HG03025 (cell line): ENCODE results near the gene FGFR4.
A peak's percentile ranks its signal among the peaks of the same experiment; 100 is the strongest.

Source experiments
- ATAC-seq: cut with Tn5 transposase; IDR thresholded peaks from one replicate; pipeline ENCODE4 v1.9.1; 2021; ENCODE audit warnings: mild to moderate bottlenecking, moderate library complexity; ENCODE audit not compliant: unreplicated experiment, low FRiP score

Gene FGFR4

DNA sequence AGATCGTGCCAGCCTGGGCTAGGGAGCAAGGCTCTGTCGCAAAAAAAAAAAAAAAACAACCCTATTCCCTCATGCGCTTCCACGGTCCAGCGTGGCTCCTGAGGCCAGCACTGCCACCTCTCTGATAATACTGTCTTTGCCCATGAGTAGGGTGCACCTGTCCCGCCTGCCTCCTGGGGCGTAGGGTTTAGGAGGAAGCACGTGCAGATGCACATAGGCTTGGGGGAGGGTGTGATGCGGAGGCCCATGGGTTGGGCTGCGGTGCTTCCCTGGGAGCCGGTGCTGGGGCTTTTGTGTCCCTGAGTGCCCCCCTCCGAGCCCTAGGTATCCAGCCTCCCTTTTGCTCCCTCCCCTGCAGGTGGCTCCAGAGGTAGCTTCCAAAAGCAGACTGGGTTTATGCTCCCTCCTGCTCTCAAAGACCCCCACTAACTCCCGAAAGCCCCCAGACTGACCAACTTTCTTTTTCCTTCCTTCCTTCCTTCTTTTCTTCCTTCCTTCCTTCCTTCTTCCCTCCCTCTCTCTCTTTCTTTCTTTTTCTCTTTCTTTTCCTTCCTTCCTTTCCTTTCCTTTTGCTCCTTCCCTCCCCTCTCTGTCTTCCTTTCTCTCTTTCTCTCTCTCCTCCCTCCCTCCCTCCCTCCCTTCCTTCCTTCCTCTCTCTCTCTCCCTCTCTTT, 12.8 kb downstream of the FGFR4 start:
- ATAC-seq: no peak

DNA sequence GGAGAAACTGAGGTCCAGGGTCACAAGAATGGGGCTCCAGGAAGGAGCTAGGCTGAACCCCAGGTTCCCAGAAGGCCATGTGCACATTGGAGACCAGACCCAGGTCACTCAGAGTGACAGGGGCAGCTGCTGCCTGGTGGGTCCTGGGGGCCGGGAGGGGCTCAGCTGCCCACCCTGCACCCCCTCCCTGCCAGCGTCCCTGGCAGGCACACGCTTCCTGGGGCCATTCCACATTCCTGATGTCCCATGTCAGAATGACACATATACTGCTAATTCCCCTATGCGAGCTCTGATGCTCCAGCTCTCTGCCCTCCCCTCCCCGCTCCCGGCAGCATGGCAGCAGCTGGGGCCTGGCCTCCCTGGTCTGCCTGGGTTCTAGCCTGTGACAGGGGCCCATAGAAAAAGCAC, 14.0 kb downstream of the FGFR4 start:
- ATAC-seq: no peak

DNA sequence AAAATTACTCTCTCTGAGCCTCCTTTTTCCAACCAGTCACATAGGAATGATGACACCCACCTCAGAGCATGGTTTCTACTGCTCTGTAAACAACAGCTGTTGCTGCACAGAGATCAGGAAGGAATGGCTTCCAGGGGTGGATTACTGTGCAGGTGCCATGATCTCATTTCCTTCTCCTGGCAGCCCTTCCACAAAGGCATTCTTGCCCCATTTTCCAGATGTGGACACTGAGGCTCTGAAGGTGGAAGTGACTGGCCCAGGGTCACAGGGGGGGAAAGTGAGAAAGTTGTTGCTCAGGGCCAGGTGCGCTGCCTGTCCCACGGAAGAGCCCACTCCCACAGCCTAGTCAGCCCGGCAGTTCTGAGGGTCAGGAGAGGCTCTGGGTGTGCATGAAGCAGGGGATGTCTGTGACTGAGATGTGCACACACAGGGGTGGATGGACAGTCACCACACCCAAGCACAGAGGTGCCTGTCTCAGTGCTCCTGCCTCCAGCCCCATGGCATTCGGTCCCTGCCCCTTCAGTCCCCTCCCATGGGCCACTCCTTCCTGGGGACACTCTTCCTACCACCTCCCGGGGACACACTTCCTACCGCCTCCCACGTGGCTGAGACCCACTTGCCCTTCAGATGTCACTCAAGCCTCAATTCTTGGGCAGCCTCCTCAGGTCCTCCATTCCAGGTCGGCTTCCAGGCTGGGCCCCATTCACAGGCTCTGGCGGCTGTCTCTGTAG, 17.0 kb downstream of the FGFR4 start:
- no peak for ATAC-seq

DNA sequence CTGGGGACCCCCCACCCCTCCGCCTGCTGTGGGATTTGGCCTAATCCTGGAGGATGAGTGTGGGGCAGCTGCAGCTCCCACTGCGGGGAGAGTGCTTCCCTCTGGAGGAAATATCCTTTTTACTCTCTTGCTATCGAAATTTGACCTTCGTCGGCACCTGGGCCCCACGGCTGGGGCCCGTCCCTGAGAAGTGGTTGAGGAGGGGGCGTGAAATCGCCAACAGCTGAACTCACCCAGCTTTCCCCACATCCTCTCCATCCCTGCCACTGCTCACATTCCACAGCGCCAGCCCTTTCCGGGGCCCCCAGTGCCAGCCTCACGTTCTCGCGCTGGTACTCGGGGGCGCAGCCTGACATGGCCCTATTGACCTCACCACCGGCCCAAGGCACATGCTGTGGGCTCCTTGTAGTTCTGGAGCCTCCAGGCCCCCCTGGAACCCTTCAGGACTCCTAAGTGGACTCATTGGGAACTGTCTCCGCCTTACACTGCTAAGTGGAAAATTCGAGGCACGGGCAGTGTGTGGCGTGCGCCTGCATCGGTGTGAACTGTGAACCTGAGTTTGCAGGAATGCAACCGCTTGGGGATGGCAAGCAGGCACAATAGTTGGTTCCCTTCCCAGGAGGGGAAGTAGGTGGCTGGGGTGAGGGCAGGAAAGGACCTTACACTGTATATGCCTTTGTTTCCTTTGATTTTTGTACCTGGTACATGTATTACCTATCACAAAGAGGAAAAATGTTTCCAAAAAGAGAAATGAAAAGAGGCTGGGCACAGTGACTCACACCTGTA, 19.2 kb downstream of the FGFR4 start:
- no peak for ATAC-seq

DNA sequence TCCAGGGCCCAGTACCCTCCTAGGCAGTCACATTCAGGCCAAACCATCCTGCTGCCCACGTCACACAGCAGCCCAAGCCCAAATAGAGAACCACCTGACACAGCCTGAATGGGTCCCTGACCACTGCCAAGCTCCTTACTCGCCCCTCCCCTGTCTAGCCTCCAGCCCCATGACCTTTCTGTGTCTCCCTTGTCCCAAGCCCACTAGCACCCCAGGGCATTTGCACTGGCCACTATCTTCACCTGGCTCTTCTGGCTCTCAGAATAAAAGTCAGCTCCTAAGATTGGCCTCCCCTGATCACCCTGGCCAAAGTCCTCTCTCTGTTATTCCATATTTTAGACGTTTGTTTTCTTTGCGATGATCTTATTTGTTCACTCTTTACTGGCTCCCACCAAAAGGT, 20.4 kb downstream of the FGFR4 start:
- no peak for ATAC-seq

- ATAC-seq: no peak
These were observed 23.1 kb downstream of the FGFR4 start for GRCh38 chr5:177109810-177110209.

- peak; percentile 51 for ATAC-seq
These were observed 25.1 kb downstream of the FGFR4 start for GRCh38 chr5:177111720-177112394.

DNA sequence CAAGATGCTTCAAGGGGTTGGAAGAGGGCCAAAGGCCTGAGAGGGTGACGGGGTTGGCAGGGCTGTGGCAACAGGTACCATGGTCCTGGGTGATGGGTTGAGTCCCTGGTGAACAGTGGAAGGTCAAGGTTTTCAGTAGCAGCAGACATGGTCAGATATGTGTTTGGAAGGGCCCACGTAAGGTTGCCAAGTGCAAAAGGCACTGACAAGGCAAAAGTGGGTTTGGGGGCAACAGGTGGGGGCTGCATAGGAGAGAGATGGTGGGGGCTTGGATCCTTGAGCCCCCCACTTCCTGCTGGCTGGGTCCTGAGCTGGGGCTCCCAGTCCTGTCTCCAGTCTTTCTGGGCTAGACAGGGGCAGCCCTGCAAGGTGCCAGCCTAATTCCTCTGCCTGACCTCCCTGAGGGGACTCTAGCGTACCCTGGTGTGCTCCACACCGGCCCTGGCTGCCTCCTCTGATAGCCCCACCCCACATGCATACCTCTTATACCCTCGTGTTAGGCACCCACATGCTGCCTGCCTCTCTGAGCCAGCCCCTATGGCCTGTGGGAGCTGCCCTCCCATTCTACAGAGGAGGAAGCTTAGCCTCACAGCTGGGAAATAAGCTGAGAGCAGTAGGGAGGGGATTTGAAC, 26.0 kb downstream of the FGFR4 start:
- ATAC-seq: no peak

- ATAC-seq: no peak
These were observed 27.1 kb downstream of the FGFR4 start for GRCh38 chr5:177113566-177114424.

- no peak for ATAC-seq
These were observed 30.1 kb downstream of the FGFR4 start for GRCh38 chr5:177116631-177117373.

GRCh38 chr5:177117441-177118045, 30.8 kb downstream of the FGFR4 start:
- ATAC-seq: no peak

DNA sequence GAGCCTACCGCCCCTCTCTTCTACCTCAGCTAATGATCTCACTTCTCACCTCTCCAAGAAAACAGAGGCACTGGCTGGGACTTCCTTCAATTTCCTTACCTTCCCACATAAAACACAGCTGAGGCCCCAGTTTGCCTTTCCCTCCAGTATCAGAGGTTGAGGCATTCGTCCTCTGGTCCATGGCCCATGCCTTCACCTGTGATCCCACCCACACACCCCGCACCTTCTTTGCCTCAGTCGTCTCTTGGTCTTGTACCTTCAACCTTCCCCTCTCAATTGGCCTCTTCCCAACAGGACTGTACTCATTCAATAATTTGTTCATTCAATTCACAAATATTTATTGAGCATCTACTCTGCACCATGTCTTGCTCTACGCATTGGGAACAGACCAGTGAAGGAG, 35.9 kb downstream of the FGFR4 start:
- ATAC-seq: no peak

GRCh38 chr5:177123789-177124485, 37.2 kb downstream of the FGFR4 start:
- no peak for ATAC-seq

GRCh38 chr5:177124486-177124991, 37.8 kb downstream of the FGFR4 start:
- no peak for ATAC-seq

DNA sequence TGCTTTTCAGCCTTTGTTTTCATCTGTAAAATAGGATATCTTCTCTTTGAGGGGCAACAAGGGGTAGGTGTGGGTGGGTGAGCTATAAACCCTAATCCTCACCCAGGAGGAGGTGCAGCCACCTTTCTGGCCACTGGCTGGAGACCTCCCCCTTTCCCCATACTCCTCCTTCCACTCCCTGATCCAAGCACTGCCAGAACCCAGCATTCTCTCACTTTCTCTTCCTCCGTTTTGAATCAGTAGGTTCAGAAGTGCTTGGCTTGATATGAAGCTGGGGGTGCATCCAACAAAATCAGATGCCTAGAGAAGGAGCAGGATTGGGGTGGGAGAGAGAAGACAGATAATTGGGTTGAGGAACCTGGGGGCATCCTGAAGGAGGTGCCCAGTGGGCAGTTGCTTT, 40.1 kb downstream of the FGFR4 start:
- no peak for ATAC-seq

DNA sequence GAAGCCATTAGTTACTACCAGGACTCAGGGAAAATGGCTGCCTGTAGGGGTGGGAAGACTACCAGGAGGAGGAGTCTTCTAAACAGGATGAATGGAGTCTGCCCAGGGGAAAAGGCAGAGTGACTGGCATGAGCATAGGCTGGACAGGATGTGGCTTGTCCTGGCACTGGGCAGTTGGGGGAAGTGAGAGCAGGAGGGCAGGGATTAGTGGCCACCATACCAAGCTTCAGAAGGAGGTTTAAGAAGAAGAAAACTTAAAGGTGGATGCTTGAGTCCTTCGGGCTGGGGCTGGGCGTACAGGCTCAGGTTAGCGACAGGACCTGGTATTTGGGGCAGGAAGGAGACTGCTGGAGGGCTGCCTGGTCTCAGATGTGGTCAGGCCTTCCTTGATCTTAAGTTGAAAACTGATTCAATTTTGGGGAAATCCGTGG, 41.9 kb downstream of the FGFR4 start:
- no peak for ATAC-seq

- no peak for ATAC-seq
These were observed 43.7 kb downstream of the FGFR4 start for GRCh38 chr5:177130211-177131018.
